Stromal cell of bone marrow (primary cell): Measurements from ENCODE around the gene ZCCHC10.
A peak's percentile ranks its signal among the peaks of the same experiment; 100 is the strongest.
"Not testable (repeated sequence)": the region's sequence is repeated elsewhere in the genome, so short reads cannot be mapped to it uniquely, and the experiment has no call there.

Source experiments
- DNase-seq: peaks from one replicate; pipeline ENCODE4 v3.0.0-alpha.2; 2012; ENCODE audit warnings: low read depth

Gene ZCCHC10

GRCh38 chr5:132972436-132972828 is 53.9 kb downstream of the ZCCHC10 start:
- not testable (repeated sequence) for DNase-seq

- no peak for DNase-seq
Observed at GRCh38 chr5:132971483-132972435, 54.6 kb downstream of the ZCCHC10 start.

GRCh38 chr5:132965120-132965519 is 61.2 kb downstream of the ZCCHC10 start:
- no peak for DNase-seq

- peak; percentile 93 for DNase-seq
Observed at GRCh38 chr5:132963171-132964104, 62.9 kb downstream of the ZCCHC10 start, which contains the start of gene AFF4. AFF4 (minus strand) TSS chr5:132963634; CDS start chr5:132937189, 26,445 bp downstream.

GRCh38 chr5:132962429-132963021 is 63.8 kb downstream of the ZCCHC10 start:
- DNase-seq = peak; percentile 52

- no peak for DNase-seq
Observed at GRCh38 chr5:132961887-132962286, 64.5 kb downstream of the ZCCHC10 start.

- DNase-seq = not testable (repeated sequence)
Observed at GRCh38 chr5:132961123-132961815, 65.1 kb downstream of the ZCCHC10 start.

- DNase-seq = not testable (repeated sequence)
Observed at GRCh38 chr5:132956166-132956799, 70.1 kb downstream of the ZCCHC10 start.

- no peak for DNase-seq
Observed at GRCh38 chr5:132953710-132954109, 72.6 kb downstream of the ZCCHC10 start.

- no peak for DNase-seq
Observed at GRCh38 chr5:132952829-132953228, 73.5 kb downstream of the ZCCHC10 start.

- no peak for DNase-seq
Observed at GRCh38 chr5:132951897-132952296, 74.5 kb downstream of the ZCCHC10 start.

- DNase-seq = no peak
Observed at GRCh38 chr5:132949136-132949535, 77.2 kb downstream of the ZCCHC10 start.

- no peak for DNase-seq
Observed at GRCh38 chr5:132947671-132948070, 78.7 kb downstream of the ZCCHC10 start.
